NCI-H345 (cell line): Measurements from ENCODE around the gene MORN1.

Experiments
- DNase-seq: peaks from one replicate; lab custom pipeline; 2025; lab: John Stamatoyannopoulos, UW

Gene MORN1

GRCh38 chr1:2419416-2419815 is 28.1 kb upstream of the MORN1 start:
- DNase-seq = no peak

GRCh38 chr1:2418791-2419320 is 27.5 kb upstream of the MORN1 start:
- no peak for DNase-seq

- no peak for DNase-seq
These were observed 26.5 kb upstream of the MORN1 start for GRCh38 chr1:2417833-2418225.

DNA sequence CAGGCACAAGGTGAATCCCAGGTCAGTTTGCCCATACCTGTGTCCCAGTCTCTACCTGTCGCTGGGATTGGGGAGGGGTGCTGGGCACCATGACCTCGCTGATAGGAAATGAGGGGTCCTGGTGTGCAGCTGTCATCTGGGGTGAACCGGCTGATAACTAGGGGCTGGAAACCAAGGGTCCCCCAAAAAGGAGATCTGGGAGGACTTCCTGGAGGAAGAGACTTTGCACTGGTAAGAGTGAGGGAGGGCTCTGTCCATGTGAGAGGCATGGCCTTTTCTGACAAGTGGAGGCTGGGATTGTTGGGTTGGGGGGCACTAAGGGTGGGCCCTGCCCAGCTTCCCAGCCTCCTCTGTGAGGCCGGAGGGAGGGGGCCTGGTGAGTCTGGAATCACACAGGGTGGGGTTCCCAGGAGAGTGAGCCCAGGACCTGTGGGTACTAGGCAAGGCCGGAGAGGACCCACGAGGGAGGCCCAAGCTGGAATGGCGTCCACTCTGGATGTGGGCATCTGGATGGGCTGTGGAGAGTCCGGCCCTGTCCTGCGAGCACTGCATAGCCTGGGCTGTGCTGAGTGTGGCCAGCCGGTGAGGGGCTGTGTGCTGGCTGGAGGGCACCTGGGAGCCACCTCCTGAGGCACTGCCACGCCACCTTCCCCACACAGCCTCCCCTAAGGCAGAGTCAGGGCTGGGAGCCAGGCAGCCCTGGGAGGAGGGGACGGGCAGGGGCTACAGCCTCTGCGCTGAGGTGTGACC is 25.9 kb upstream of the MORN1 start:
- no peak for DNase-seq

- DNase-seq = peak; percentile 46
These were observed 25.0 kb upstream of the MORN1 start for GRCh38 chr1:2416403-2416802.

DNA sequence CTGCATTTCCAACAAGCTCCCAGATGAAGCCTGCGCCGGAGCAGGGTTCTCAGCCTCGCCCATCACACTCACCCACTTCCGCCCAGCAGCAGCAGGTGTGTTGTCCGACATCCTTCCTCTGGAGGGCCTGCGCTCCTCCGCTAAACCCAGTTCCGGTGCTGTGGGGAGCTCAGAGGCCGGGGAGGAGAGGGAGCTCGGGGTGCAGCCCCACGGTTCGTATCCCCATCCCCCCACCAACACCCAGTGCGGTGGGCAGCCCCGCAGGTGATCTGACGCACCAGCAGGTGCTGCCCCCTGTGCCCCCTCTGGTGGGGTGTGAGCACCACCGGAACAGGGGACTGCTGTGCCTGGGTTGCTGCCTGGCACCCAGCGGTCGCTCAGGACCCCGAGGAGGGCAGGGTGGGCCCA is 24.5 kb upstream of the MORN1 start:
- DNase-seq = peak; percentile 79

DNA sequence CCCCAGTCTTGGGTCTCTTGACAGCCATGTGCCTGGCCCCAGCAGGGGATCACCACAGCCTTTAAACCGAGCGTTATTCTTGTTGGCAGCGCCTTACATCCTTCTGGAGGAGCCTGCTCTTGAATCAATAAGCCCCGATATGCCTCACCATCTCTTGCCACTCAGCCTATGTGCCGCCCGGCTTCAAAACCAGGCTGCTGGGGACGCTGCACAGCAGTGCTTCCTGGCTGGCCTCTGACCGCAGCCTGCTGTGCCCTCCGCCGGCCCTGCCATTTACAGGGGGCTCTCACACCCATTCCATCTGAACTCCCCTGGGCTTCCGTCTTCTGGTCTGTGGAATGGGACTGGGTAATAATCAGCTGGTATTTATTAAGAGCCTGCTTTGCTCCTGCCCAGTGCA is 24.0 kb upstream of the MORN1 start:
- peak; percentile 9 for DNase-seq

DNA sequence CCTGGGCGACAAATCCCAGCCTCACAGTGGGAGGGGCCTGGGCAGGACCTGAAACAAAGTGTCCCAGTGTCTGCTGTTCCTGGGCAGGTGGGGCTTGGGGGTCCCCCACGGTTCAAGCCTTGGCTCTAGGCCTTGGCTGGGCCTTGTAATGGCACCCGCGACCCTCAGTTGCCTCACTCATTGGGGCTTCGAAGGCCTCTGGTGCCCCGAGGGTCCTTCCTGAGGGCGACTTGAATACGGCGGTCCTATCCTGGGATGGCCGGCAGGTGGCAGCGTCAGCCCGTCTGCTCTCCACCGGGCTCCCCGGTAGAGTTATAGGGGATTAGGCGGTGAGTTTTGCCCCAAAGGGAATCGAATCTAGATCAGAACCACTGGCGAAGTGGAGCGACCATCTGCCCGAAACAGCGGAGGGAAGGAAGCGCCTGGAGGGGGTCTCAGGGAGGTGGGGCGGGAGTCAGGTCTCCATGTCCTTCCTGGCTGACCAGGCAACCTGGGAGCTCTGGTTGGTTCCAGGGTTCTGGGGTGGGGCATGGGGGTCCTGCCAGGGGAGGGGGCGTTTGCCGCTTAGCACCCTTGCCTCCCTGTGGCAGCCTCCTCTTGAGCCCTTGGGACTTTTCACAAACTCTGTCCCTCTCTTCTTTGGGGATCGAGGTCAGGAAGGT is 23.1 kb upstream of the MORN1 start:
- DNase-seq = peak; percentile 65

DNA sequence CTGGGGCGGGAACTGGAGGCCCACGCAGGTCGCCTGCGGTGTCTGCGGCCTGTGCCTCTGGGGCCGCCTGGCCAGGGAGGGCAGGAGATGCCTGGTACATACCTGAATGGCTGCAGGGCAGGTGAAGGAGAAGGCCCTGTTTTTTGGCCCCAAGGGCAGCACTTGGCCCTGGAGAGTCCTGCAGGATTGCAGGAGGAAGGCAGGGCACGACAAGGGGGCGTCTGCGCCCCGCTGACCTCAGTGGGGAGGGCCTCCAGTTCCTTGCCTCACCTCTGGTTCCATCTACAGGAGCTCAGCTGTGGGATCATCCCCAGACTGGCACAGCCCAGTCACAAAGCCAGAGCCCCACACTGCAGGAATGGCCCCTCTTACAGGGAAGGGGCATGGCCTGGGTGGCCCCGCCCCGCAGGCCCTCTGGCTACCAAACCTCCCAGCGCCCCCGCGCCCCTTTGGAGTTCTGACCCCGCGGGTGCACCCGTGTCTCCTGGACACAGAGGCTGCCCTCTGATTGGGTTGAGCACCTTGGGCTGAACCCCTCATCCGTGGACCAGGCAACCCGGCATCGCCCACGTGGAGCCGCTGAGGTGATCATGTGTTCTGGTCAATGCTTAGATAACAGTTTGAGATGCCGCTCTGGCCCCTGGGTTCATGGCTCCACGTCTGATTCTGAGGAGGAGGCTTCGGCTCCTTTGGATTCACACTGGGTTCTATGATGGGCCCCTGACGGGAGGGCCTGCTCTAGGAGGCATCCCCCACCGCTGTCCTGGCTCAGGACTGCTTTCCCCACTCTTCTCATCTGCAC is 22.3 kb upstream of the MORN1 start:
- peak; percentile 24 for DNase-seq

DNA sequence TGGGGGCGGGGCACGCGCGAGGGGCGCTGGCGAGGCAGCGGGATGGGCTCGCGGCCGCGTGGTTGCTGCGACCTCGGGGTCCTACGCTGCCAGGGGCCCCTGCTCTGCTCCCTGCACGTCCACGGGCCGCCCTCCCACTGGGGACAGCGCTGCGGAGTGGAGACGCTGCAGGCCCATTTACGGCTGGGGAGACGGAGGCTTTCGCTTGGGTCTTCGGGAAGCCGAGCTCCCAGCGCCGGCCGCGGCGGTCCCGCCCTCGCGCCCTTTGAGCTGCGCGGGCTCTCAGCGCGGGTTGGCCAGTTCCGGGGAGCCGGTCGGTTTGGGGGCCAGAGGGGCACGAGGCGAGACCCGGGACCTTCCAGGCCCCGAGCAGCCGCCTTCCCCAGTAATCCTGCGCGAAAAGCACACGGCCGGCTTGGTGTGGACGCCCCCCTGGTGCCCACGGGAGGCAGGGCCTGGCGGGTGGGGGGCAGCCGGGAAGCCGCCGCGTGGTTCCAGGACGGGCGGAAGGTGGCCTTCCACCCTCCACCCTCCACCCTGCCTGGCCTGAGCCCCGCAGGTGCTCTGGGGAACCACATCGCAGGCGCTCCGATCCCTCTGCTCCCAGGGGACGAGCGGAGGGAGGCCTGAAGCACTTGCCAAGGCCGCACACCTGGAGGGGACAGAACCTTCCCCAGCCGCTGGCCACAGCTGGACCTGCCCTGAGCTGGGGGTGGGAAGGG is 21.6 kb upstream of the MORN1 start:
- peak; percentile 57 for DNase-seq

- peak; percentile 98 for DNase-seq
These were observed 21.0 kb upstream of the MORN1 start, which contains the start of gene PEX10 for GRCh38 chr1:2412395-2412772. PEX10 (minus strand) TSS chr1:2412564; CDS start chr1:2412502, 62 bp downstream.

GRCh38 chr1:2411801-2412394 is 20.5 kb upstream of the MORN1 start:
- DNase-seq = peak; percentile 37

GRCh38 chr1:2409745-2410144 is 18.4 kb upstream of the MORN1 start:
- no peak for DNase-seq

DNA sequence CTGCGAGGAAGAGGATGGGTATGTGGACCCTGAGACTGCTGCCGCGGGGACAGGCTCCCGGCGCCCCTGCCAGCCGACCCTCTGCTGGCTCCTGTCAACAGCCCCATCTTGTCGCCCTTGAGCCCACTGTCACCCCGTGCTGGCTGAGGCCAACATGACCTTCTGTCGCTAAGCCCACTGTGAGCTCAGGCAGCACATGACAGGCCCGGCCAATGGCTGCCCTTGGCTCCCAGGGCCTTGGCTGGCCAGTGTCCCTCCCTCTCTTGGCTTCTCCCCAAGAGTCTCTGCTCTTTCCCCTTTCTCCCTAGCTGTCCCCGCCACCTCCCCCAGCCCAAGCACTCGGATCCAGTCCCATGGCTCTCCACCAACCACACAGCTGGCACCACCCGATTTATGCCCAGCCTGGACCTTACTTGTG is 17.5 kb upstream of the MORN1 start:
- no peak for DNase-seq

DNA sequence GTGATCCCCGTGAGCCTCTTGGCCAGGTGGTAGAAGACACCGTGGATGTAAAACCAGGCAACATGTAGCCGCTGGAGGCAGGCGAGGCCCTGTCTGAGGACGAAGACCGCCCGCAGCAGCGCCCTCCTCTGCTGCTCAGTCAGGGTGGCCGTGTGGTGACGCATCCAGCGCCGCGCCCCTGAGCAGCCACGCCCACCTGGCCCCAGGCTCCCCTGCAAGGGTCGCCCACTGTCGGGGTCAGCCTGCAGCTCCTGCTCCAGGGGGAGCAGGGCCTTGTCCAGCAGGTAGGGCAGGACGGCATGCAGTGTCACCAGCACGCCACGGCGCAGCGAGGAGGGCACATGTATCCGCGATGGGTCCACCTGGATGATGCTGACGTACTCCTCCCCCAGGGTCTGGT is 17.1 kb upstream of the MORN1 start:
- DNase-seq = no peak

- no peak for DNase-seq
These were observed 16.6 kb upstream of the MORN1 start for GRCh38 chr1:2407991-2408275.

- no peak for DNase-seq
These were observed 16.0 kb upstream of the MORN1 start for GRCh38 chr1:2407166-2407990.

GRCh38 chr1:2406451-2407041 is 15.2 kb upstream of the MORN1 start:
- no peak for DNase-seq

DNA sequence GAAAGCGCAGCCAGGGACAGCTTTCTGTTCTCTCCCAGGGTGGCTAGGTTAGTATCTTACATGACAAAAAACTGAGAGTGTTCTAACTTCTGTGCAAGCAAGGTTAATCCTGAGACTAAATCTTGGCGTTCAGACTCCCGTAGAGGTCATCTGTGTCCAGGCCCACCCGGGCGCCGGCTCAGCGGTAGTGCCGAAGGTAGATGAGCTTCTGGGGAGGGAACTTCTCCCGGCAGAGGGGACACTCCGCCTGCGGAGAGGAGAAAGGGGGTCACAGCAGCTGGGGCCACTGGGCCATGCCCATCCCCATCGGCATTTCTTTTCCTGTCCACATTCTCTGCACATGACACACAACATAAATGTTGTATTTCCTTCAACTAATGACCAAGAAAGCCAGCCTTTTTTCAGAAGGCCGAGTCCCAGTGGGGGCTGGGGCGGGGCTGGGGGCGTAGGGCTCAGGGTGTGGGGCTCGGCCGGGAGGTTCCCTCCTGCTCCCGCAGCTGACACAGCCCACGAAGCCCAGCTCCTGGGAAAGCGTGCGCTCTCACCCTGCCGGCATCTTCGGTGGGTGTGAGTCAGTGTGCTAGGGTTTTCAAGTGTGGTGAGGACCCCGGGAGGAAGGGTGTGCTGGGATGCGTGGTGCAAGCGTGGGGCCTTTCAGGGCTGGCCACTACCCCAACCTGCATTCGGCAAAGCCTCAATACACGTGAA is 14.4 kb upstream of the MORN1 start:
- no peak for DNase-seq
